Epithelial cell of prostate (primary cell): Measurements from ENCODE around the gene TEKT5.
"Not testable (repeated sequence)": the region's sequence is repeated elsewhere in the genome, so short reads cannot be mapped to it uniquely, and the experiment has no call there.

Source experiments
- DNase-seq: peaks from one replicate; pipeline ENCODE4 v3.0.0-alpha.2; 2011; ENCODE audit warnings: low read depth, low spot score
- H3K27ac ChIP-seq: fragments of 450-650 bp; 2 replicates; pipeline ENCODE4 v1.5.1; 2017; ENCODE audit warnings: mild to moderate bottlenecking

The TEKT5 gene

DNA sequence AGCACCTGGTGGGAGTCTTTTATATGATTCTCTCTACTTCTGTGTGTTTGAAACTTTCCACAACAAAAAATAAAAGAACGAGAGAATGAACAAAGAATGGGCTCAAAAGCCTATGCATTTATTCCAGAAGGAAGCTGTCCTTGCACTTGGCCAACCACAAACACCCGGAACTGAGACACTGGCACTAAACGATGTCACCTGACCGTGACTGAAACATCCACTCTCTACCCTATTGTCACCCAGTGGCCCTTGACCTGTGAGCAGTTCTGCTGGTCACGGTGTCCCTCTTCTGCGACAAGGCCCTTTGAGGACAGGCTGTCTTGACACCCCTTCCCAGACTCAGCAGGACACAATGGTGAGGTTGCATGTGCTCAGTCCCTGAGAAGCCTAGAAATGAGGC, 56.6 kb downstream of the TEKT5 start:
- no peak overlapping the region for H3K27ac ChIP-seq

DNA sequence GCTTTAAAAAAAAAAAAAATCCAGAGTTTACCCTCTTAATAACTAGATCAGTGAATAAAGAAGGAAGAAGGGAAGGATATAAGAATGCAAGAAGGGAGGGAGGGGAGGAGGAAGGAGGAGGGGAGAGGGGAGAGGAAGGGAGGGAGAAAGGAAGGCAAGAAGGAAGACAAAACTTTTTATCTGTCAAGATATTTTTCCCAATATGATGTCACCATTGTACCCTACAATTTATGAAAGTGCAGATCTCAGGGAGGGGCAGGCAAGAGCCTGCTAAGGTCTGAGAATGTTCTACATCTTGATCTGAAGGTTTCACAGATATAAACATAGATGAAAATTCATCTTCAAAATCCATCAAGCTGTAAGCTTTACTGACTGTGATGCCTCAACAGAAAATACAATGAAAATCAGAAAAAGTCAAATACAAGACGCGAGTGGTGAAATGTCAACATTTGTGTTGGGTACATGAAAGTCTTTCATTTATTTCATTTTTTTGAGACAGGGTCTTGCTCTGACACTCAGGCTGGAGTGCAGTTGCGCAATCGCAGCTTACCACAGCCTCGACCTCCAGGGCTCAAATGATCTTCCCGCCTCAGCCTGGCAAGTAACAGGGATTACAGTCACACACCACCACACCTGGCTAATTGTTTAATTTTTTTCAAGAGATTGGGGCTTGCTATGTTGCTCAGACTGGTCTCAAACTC, 57.2 kb downstream of the TEKT5 start:
- DNase-seq, result no peak
- no peak overlapping the region for H3K27ac ChIP-seq

More for the DNA sequence above, 56.6 kb downstream of the TEKT5 start:
- DNase-seq, result no peak

DNA sequence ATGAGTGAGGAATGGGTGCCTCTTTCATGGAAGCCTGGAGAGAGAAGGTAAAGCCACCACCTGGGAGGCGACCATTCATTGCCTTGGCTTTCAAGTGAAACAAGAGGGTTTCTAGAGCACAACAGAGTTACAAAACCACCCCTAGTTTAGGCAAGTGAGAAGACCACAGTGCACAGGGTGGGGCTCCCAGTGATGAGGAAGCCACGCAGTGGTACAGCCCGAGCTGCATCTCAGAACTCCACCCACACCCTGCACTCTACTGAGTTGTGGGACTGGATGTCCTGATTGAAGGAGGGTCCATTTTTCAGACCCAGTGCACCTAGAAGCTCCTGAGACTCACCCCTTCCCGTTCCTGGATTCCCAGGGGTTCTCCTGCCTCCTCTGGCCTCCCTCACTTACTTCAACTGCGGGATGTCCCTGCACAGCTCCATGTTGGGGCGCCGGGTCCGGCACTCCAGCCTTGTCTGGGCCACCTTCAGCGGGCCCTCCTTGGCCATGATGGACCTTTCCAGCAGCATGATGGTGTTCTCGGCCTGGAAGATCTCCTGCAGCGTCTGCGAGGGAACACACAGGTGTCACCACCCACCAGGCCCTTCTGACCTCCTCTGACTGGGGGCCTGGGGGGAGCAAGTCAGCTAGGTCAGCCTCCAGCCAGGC, 59.2 kb downstream of the TEKT5 start:
- no peak overlapping the region for H3K27ac ChIP-seq
- DNase-seq, result no peak

DNA sequence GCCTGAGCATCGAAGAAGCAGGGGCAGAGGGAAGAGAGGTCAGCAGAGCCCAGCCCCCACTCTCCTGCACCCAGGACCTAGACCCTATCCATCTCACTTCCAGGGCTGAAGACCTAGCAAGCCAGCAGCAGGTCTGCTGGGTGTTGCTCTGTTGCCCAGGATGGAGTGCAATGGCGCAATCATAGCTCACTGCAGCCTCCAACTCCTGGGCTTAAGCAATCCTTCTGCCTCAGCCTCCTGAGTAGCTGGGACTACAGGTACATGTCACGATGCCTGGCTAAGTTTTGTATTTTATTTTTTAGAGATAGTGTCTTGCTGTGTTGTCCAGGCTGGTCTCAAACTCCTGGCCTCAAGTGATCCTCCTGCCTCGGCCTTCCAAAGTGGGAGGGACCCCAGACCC, 61.3 kb downstream of the TEKT5 start:
- H3K27ac ChIP-seq, DNase-seq: not testable (repeated sequence)

DNA sequence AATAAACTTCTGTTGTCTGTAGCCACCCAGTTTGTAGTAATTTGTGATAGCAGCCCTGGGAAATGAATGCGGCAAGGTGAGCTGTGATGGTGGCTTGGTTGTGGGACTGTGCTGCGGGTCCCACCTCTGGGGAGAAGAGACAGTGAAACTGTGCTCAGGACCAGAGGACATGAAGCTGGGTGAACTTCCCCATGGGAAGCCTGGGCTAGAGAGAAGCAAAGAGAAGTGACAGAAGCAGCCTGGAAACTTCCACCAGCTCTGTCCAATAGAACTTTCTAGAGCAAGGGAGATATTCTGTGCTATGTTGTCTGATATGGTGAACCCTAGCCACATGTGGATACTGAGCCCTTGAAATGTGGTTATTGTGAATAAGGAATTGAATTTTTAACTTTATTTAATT, 62.8 kb downstream of the TEKT5 start:
- no peak for DNase-seq
- H3K27ac ChIP-seq, result no peak overlapping the region

DNA sequence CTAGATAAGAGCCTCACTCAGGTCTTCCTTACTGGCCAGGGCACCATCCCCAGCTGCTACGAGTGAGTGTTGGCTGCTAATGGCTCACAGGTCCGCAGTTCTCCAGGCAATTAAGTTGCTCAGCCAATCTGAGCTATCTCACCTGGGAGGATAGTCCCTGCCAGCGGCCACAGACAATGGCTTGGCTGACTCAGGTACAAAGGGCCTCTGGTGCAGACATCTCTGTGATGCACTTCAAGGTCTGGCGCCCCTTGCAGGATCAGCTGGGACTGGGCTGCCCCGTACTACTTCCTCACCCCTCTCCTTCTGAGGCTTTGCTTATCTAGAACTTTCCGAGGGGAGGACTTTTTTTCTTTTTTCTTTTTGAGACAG, 65.2 kb downstream of the TEKT5 start:
- no peak for DNase-seq
- no peak overlapping the region for H3K27ac ChIP-seq

DNA sequence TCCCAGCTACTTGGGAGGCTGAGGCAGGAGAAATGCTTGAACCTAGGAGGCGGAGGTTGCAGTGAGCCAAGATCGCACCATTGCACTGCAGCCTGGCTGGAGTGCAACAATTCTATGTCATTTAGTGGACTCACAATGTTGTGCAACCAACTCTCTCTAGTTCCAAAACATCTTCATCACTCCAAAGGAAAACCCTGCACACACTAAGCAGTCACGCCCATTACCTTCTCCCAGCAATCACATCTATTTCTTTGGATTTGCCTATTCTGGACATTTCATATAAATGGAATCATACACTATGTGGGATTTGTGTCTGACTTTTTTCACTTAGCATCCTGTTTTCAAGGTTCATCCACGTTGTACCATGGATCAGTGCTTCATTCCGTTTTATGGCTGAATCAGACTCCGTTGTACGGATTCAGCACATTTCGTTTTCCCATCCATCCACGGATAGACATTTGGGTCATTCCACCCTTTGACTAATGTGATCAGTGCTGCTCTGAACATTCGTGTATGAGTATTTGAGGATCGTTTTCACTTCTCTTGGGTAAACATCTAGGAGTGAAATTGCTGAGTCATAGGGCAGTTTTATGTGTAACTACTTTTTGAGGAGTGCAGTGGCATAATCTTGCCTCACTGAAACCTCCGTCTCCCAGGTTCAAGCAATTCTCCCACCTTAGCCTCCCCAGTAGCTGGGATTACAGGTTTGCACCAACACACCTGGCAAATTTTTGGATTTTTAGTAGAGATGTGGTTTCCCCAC, 69.0 kb downstream of the TEKT5 start:
- H3K27ac ChIP-seq, result no peak overlapping the region
- peak; percentile 26 for DNase-seq

DNA sequence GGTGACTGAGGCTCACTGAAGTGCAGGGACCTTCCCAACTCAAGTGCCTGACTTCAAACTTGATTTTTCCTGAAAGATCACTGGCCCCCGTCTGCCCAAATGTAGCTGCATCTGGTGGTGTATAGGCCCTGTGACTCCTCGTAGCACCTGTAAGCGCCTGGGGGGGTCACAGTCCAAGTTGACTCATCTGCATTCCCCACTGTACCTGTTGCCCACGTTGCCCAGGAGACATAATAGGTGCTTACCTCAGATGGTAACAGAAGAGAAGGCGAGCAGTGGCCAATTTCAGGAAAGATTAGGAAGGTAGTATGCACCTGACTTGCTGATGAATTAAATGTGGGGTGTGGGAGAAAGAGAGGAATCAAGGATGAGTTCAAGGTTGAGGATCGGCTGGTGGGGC, 70.2 kb downstream of the TEKT5 start:
- no peak for DNase-seq

DNA sequence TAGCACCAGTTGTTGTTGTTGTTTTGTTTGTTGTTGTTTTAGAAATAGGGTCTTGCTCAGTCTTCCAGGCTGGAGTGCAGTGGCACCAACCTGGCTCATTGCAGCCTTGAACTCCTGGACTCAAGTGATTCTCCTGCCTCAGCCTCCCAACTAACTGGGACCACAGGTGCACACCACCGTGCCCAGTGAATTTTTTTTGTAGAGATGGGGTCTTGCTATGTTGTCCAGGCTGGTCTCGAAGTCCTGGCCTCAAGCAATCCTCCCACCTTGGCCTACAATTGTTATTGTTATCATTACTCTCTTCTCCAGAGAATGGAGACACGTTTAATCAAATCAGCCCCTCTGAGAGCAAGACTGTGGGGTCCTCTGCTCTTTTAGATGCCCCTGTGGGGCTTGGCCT, 71.7 kb downstream of the TEKT5 start:
- DNase-seq, result no peak

More for the DNA sequence above, 70.2 kb downstream of the TEKT5 start:
- H3K27ac ChIP-seq, result no peak overlapping the region

DNA sequence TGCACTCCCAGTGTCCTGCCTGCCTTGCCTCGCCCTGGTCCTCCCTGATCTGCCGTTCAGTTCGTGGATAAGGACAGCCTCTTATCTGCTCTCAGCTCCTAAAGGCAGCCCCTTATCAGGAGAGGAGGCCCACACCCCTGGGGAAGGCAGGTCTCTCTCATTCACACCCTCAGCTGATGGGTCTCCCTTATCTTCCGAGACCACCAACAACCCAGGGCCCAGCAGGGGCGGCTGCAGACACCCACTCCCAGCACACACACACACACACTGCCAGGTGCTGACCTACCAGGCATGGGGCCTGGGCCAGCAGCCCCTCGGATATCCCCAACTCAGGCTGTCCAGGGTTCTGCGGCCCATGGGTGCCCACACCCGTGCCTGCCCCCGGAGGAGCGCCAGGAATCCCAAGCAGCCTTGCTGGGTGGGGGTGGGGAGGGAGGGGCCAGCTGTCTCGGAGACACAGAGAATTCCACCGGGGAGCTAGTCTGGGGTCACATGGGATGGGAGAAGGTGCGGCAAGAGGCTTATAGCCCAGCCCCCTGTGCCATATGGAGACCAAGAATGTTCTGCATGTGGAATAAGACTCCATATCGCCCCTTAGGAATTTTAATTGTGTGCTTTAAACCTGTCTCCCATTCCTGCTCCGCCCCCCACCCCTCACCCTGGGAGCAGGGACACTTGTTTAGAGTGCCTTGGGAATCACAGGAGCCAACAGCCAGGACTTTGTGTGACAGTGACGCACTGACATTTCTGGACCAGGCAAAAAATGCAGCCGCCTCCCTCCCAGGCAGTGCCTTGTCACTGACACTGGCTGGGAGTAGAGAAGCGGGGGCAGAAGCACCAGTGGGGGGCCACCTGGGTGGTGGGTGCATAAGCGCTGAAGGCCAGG, 72.5 kb downstream of the TEKT5 start:
- no peak overlapping the region for H3K27ac ChIP-seq
- no peak for DNase-seq

More for the DNA sequence above, 71.7 kb downstream of the TEKT5 start:
- H3K27ac ChIP-seq, result no peak overlapping the region

DNA sequence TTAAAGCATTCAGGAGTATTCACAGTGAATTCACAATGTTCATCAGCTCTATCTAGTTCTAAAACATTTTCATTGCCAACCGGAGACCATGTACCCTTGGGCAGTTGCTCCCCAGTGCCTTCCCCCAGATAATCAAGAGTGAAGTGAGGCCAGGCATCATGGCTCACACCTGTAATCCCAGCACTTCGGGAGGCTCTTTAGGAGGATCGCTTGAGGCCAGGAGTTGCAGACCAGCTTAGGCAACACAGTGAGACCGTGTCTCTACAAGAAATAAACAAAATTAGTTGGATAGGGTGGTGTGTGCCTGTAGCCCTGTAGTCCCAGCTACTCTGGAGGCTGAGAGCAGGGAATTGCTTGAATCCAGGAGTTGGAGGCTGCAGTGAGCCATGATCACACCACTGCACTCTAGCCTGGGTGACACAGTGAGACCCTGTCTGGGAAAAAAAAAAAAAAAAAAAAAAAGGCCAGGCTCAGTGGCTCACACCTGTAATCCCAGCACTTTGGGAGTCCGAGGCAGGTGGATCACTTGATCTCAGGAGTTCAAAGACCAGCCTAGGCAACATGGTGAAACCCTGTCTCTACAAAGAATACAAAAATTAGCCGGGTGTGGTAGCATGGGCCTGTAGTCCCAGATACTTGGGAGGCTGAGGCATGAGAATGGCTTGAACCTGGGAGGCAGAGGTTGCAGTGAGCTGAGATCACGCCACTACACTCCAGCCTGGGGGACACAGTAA, 73.3 kb downstream of the TEKT5 start:
- DNase-seq, H3K27ac ChIP-seq: not testable (repeated sequence)

DNA sequence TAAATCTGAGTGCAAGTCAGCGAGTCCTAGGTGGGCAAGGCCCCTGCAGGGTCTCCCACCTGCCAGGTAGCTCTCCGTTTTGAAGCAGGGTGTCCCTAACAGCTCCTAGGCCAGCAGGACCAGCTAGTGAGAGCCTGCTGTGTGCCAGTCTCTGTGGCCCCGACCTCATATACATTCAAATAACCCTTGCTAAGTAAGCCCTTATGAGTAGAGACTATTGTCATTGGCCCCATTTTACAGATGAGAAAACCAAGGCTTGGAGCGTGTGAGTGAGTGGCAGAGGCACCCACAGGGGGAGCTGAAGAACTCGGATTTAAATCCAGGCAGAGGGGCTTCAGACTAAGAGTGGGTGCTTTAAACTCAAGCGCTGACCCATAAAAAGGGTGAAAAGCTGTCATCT, 74.6 kb downstream of the TEKT5 start:
- DNase-seq, result no peak
- H3K27ac ChIP-seq, result no peak overlapping the region

DNA sequence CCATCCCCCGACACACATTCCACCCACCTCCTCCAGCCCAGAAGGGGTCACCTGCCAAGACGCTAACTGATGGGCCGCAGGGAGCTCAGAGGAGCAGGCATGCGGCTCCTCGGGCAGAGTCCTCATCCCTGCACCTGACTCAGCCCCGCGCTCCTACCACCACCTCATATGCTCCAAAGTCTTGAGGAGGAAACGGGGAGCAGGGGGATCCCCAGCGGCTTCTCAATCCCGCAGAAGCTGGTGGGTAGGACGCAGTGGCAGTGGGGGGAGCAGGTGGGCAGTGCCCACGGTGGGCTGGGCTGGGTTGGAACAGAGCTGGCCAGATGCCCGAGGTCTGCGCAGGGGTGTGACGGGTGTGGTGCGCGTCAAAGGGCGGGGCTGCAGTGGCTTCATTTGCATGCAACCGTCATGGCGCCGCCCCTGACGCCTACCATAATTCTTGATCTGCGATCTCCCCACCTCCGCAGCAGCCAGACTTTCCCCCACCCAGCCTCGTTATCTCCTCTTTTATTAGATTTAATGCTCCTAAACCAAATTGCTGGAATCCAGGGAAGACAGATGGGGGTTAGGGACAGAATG, 75.4 kb downstream of the TEKT5 start:
- peak overlapping the region; percentile 85 for H3K27ac ChIP-seq
- DNase-seq, result no peak

DNA sequence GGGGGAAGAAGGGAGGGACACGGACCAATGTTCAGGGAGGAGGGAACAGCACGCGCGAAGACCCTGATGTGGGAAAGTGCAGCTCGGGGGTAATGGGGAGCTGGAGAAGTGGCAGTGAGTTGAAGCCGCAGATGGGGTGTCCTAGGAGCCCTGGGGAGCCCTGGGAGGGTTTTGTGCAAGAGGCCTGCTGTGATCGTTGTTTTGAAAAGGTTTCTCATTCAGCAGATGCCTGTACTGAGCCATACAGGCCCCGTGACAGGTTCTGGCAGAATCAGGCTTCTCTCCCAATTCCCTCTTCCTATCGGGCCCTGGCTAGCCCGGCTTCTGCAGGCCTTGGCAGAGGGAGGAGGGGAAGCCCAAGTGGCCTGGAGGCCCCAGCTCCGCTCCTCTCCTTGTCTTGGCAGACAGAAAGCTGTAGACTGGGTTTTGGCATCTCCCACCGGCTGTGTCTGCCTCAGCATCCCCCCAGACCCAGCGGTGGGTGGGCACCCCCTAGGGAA, 76.0 kb downstream of the TEKT5 start:
- DNase-seq, result no peak
- peak overlapping the region; percentile 85 for H3K27ac ChIP-seq

DNA sequence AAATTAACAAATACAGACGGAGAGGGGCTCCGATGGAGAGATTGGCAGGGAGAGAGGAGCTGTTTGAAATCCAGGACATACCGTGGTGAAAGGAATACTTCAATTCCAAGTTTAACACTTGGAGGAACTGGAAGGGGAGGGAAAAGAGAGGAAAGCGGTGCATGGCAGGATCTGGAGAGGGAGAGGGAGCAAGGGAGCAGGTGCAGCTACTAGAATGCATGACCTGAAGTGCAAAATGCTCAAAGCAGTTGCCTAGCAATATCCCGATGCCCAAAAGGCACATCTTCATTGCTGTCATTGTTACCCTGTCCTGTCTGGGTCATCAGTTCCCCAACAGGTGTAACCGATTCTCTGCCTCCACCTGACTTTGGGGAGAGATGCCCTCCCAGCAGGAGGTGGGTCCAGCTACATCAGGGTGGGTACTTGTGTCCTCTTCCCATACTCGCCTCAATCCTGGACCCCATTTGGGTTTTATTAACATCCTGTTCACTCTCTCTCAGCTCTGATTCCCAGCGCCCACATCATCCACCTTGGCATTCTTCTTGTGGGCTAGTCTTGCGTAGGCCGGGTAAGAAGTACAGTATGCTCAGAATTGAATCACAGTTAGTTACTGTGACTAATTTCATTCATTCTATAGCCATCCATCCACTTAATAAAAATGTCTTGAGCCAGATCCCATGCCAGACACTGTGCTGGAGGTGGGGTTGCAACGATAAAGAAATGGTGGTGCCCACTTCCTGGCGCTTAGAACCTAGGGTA, 76.9 kb downstream of the TEKT5 start:
- H3K27ac ChIP-seq, result peak overlapping the region; percentile 85
- DNase-seq, result no peak

DNA sequence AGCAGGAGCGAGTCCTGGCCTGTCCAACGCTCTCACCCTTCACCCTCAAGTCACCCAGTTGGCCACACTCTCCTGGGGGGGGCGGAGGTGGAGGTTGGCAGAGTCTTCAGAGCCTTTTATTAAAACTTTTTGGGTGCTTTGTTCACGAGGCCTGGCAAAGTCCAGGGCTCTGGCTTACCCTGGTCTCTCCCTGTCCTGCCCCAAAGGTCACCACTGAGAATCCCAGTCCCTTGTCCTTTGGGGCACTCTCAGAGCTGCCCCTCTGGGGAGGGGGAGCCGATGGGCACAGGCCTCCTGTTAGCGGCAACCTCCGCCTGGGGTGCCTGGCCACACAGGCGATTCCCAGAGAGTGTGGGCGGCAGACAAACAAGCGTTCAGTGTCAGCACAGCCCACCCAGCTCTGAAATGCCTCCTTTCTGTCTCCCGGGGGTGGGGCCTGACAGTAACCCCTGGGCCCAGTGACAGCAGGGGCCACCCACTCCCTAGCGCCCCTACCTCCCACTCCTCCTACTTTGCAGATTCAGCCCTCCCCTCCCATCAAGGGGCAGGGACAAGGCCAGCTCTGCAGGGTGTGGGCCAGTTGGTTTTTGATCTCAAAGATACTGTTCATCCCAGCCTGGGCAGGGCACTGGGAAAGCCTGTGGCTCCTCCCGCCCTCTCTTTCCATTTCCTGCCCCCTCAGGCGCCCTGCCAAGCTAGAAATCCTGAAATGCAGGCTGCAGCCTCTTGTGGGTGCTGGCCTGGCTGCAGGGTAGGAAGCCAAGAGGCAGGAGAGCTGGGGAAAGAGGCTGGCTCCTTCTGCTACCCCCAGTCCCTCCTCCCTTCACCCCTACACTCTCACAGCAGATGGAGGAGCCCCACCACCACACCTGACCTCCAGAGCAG, 77.7 kb downstream of the TEKT5 start:
- no peak for DNase-seq
- H3K27ac ChIP-seq, result peak overlapping the region; percentile 85

DNA sequence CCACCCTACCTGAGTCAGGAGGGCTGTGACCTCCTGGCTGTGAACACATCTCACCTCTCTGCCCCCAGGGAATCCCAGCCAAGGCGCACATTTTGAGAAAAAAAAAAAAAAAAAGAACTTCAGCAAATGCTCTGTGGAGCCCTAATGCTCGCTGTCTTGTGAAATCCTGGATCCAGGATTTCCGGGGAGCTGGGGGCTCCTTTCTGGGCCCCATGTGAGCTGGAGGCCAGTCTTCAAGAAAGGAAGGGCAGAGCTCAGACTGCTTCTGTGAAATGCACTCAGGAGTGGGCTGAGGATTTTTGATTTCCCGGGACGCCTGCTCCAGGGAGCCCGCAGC, 78.3 kb downstream of the TEKT5 start:
- H3K27ac ChIP-seq, result peak overlapping the region; percentile 85
- DNase-seq, result no peak

DNA sequence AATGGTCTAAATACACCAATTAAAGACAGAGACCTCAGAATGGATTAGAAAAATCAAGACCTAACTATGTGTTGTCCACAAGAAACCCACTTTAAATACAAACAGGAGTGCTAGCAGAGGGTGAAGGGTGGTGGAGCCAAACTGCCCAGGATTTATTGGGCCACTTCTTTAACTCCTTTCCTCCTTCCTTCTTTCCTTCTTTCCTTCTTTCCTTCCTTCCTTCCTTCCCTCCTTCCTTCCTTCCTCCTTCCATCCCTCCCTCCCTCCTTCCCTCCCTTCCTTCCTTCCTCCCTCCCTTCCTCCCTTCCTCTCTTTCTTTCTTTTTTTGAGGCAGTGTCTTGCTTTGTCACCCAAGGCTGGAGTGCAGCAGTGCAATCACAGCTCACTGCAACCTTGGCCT, 80.0 kb downstream of the TEKT5 start:
- no peak for DNase-seq
- H3K27ac ChIP-seq, result no peak overlapping the region
